HS-27A (cell line): ENCODE results near the gene TULP4.
A peak's percentile ranks its signal among the peaks of the same experiment; 100 is the strongest.
"Not testable (repeated sequence)": the region's sequence is repeated elsewhere in the genome, so short reads cannot be mapped to it uniquely, and the experiment has no call there.

ENCODE experiments used
- DNase-seq: peaks from one replicate; pipeline ENCODE4 v3.0.0-alpha.2; 2012; ENCODE audit warnings: low read depth, missing footprints

Gene TULP4

DNA sequence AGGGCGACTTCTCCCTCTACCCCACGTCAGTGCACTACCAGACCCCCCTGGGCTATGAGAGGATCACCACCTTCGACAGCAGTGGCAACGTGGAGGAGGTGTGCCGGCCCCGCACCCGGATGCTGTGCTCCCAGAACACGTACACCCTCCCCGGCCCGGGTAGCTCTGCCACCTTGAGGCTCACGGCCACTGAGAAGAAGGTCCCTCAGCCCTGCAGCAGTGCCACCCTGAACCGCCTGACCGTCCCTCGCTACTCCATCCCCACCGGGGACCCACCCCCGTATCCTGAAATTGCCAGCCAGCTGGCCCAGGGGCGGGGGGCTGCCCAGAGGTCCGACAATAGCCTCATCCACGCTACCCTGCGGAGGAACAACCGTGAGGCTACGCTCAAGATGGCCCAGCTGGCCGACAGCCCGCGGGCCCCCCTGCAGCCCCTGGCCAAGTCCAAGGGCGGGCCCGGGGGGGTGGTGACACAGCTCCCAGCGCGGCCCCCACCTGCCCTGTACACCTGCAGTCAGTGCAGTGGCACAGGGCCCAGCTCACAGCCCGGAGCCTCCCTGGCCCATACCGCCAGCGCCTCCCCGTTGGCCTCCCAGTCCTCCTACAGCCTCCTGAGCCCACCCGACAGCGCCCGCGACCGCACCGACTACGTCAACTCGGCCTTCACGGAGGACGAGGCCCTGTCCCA is 190.1 kb downstream of the TULP4 start:
- no peak for DNase-seq

DNA sequence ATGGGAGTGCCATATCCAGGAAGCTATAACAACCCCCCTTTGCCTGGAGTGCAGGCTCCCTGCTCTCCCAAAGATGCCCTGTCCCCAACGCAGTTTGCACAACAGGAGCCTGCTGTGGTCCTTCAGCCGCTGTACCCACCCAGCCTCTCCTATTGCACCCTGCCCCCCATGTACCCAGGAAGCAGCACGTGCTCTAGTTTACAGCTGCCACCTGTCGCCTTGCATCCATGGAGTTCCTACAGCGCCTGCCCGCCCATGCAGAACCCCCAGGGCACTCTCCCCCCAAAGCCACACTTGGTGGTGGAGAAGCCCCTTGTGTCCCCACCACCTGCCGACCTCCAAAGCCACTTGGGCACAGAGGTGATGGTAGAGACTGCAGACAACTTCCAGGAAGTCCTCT is 191.0 kb downstream of the TULP4 start:
- DNase-seq, result no peak

DNA sequence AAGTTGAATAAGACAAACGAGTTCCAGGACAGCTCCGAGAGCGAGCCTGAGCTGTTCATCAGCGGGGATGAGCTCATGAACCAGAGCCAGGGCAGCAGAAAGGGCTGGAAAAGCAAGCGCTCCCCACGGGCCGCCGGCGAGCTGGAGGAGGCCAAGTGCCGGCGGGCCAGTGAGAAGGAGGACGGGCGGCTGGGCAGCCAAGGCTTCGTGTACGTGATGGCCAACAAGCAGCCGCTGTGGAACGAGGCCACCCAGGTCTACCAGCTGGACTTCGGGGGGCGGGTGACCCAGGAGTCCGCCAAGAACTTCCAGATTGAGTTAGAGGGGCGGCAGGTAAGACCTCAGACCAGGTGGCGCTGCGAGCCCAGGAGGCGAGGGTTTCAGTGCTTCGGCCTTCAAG is 191.6 kb downstream of the TULP4 start:
- DNase-seq, result no peak

DNA sequence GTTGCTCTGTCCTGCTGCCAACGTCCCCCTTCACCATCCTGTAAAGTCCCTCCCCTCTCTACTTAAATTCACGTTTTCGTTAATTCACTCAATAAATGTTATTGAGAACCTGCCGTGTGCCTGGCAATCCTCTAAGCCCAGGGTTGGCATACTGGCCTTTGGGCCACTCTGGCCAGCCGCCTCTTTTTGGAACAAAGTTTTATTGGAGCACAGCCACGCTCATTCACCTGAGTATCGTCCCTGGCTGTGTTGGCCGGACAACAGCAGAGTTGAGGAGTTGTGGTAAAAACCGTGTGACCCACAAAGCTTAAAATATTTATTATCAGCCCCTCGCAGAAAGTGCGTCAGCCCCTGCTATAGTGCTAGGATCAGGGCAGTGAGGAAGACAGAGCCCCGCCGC is 192.9 kb downstream of the TULP4 start:
- DNase-seq, result no peak

DNA sequence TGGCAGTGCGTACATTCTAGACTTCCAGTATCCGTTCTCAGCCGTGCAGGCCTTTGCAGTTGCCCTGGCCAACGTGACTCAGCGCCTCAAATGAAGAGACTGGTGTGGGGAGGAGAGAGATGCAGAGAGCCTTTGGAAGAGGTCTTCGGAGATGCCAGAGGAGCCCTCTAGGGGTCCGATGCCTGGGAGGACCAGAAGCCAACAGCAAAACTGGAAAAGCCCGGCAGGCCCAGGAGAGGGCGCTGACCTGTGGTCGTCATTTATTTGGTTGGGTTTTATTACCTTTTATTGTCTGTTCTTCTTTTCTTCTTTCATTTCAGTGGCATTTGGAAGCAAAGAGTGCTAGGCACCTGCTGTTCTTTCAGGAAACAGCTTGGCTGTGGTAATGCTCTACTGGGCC is 194.3 kb downstream of the TULP4 start:
- no peak for DNase-seq

DNA sequence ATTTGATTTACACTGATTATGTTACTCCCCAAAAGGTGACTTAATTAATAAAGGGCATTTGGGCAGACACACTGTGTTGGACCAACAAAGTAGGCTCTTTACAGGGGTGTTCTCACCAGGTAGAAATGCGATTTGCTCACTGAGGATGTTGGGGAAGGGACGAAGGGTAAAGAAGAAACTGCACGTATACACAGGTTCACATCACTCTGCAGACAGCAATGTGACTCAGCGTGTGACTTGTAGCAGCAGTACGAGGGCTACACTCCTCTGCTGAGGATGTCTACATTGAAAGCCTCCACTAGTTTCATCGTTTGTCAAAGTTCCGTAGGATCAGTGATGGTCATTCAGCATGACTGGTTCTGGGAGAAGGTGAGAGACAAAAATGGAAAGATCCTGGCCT is 194.9 kb downstream of the TULP4 start:
- no peak for DNase-seq

DNA sequence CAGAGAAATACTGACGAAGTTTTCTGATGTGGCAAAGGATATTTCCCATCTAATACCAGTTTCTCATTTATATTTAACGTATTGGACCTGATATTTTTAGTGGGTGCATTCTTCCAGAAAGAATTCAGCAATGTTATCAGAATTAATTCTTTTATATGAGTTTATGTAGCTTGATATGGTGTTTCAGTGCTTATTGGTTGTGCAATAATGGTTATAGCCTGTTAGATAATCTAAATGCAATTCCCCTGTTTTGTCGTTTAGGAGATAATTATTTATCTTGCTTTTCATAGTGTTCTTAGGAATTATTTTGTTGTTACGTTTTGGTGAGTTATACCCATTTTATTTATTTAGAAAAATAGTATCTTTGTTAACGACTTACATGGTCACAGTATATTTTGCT is 196.2 kb downstream of the TULP4 start:
- DNase-seq, result no peak

DNA sequence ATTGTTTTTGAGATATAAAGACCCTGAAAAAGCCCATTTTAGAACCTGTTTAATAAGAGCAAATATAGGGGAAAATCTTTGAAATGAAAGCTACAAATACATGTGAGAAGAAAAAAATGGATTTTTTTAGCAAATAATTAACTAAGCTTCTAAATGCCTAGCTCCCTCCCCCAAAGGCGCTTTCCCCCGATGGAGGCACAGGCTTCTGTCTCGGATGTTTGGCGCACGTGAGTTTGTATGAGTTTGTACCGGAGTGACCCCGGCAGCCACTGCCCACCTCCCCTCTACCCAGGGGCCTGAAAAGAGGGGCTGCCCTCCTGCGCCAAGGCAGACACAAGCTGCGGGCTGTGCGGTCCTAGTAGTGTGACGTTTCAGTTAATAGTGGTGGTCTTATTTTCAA is 197.2 kb downstream of the TULP4 start:
- DNase-seq, result no peak

DNA sequence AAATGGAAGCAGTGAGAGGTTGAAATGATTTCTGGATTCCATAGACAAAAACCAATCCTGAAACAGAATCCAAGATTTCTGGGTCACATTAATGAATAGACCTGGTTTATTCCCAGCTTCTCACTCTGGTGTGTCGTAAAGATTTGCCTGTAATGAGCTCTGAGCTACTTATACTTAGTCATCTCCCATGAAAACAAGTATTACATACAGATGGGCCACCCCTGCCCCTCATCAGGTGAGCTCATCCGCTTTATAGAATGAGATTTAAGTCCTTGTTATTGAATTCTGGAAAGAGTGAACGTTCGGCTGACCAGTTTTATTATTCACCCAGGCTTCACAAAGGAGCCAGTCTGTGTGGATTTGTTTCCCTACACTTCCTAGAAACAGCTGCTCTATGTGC is 200.5 kb downstream of the TULP4 start:
- DNase-seq, result no peak

DNA sequence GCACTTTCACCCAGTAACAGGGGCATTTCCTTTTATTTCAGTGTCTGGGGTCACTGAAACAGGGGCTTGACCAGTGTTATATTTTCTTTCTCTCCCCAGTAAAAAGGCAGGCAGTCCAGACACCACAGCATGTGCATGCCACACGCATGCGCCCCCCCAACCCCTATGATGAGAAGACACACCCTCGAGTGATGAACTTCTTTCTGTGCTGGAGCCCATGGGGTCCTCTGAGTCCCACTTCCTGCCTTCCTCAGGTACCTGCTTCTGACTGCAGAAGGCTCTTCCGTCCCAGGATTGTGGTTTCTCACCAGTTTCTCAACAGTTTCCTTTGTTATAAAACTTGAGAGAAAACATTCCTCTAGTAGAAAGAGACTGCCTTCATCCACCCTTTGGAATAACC is 201.9 kb downstream of the TULP4 start:
- no peak for DNase-seq

DNA sequence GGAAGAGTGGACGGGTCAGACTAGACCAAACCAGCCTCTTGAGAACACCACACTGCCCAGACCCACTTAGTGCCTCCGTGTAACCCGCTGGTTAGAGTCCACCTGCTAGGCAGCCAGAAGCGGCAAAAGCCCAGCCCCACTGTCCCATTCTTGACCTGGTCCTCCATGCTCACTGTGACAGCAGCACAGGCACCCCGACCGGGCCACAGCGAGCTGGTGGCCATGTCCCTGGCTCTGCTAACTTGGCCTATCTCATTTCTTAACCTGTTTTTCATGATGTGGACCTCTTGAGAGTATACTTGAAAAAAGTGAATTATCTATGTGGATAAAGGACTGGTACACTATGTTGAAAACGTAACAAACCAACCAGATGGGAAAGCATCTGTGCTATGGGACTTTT is 202.7 kb downstream of the TULP4 start:
- no peak for DNase-seq

DNA sequence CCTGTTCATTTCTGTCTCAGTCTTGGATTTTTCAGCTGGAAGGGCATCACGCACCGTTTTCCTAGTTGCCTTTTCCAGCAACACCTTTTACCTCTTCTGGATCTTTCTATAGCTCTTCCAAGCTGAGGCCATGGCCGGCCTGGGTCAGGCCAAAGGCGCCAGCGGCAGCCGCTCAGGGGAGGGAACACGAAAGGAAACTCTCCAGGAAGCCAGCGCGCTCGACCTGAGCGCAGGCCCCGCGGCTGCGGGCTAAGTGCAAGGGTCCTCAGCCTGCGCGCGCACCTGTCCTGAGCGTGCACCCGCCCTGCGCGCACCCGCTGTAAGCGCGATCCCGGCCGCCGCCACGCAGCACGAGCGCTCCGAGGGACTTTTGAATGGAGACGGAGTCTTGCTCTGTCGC is 203.8 kb downstream of the TULP4 start:
- DNase-seq, result no peak

DNA sequence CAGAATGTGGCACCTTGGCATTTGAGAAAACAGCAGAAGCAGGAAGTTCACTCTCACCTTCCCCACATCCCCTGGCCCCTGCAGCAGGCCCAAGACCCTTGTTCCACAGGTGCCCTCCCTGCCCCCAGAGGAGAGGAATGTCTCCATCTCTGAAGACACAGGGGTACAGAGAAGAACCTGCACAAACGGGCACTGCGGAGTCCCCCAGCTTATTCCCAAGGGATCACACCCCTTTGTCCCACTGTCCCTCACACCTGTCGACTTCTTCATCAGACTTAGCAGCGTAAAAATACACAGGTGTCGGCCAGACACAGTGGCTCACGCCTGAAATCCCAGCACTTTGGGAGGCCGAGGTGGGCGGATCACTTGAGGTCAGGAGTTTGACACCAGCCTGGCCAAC is 204.8 kb downstream of the TULP4 start:
- no peak for DNase-seq

DNA sequence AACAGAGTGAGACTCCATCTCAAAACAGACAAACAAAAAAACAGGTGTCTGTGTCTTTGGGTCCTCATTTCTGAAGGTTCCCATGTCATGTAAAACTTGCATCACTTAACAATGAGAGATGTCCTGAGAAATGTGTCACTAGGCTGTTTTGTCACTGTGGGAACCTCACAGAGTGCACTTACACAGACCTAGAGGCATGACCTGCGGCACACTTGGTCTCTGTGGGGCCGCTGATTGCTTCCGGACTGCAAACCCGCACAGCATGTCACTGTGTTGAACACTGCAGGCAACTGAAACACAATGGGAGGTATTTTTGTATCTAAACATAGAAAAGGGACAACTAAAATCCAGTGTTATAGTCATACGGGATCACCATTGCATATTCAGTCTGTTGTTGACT is 205.3 kb downstream of the TULP4 start:
- DNase-seq, result no peak

DNA sequence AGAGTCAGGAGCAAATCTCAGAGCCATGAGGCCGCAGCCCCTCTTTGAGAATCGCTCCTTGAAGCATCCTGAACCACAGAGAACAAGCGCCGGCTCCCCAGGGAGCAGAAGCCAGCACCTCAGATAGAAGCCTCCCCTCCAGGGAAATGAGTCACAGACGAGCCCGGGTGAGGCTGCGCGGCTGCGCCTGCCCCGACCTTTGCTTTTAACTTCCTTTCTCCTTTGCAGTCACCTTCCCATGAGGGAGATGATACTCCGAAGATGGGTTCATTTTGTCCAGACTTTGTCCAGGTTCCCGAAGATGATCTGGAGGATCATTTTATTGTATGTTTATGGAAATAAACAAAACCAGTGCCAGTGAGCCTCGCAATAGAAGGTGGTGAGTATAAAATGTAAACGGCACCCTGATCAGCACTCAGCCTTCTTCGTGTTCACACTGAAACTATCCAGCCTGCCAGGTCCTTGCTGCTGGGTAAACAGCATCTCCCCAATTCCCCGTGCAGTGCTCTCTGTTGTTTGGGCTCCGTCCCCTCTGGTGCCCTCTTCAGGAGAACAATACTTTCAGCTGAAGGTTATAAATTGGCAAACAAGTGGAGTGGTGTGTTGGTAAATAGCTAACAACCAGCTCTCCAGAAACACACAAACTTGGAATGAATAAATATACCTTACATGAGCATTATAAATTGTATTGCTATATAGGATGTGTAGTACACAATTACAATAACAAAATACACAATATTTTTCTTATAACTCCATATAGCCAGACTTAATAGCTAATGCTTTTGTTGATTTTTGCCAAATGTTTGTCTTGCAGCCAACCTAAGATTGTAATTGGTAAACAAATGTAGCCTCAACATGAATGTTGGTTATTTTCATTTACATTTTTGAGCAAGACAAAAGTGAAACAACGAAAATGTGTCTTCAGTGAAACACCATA is 206.2 kb downstream of the TULP4 start:
- DNase-seq, result peak; percentile 56

DNA sequence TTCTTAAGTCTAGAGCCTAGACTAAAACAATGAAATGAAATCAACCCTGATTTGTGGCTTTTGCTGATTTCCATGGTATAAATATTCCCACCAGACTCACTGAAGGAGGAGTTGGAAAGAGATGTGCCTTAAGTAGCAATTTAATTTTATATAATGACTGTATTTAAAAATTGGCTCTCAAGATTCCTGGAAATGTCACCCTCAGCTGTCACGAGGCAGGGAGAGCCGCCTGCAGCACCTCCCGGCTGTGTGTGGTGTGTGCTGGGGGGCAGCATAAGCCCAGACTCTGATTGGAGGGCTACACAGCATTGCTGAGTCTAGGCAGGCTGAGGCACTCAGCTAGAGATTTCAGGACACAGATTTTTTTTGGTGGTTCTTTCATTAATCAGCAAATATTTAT is 207.0 kb downstream of the TULP4 start:
- DNase-seq, result no peak

DNA sequence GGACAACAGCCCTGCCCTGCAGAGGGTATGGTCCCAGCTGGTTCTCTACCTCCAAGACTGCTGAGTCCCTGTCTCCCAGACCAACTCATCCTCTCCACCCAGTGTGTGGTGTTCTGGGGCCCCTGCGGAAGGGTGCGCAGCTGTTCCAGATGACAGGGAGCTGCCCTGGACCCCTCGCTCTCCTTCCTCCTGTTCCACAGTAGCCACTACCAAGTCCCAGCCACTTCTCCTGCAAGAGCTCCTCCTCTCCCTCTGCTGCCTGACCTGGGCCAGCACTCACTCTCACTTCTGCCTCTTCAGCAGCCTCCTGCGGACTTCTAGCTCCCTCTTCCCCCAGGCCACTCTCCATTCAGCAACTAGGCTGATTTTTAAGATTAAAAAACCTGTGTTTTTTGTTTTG is 207.5 kb downstream of the TULP4 start:
- no peak for DNase-seq

DNA sequence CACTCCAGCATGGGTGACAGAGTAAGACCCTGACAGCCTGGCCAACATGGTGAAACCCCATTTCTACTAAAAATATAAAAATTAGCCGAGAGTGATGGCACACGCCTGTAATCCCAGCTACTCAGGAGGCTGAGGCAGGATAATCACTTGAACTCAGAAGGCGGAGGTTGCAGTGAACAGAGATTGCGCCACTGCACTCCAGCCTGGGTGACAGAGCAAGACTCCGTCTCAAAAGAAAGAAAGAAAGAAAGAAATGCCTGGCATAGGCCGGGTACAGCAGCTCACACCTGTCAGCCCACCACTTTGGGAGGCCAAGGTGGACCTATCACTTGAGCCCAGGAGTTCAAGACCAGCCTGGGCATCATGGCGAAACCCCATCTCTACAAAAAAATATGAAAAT is 208.7 kb downstream of the TULP4 start:
- not testable (repeated sequence) for DNase-seq

DNA sequence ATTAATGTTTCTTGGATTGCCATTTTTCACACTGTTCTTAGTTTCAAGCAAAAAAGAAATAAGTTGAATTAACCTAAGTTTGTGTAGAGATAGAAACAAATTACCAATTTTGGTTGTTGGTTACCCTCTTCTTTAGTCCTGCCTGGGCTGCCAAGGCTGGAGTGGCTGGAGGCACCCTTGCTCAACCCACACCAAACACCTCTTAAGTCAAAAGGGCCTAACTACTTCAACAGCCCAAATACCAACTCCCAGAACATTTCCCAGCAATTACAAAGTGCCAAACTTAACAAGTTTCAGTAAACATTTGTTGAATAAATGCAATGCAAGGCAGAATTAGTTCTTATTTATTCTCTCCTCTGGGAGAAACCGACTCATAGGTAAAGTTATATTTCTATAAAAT is 209.5 kb downstream of the TULP4 start:
- DNase-seq, result no peak

DNA sequence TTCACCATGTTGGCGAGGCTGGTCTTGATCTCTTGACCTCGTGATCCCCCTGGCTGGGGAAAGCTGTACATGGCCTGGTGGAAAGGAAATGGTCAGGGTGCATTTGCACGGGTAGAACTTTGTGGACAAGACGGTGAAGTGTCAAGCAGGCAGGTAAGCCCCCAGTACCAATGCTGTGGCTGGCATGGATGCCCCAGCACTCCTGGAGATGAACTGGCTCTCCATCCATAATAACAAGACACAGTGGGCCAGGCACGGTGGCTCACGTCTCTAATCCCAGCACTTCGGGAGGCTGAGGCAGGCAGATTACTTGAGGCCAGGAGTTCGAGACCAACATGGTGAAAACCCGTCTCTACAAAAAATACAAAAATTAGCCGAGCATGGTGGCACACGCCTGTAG is 210.4 kb downstream of the TULP4 start:
- no peak for DNase-seq

DNA sequence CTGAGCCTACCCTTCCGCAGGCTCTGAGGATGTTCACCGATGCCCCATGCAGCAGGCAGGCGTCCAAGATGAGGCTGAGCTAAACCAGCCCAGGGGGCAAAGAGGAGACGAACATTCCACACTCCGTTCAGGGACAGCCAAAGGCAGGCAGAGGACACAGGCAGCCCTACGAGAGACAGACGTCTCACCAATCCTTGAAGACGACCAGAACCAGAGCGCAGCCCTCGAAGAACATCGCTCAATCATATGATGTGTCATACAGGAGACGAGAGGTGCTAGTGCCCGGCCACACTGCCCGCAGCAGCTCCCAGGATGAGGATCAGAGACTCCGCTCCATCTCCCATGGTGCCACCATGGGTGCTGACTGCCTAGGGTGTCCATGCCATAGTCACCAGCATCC is 212.0 kb downstream of the TULP4 start:
- no peak for DNase-seq

DNA sequence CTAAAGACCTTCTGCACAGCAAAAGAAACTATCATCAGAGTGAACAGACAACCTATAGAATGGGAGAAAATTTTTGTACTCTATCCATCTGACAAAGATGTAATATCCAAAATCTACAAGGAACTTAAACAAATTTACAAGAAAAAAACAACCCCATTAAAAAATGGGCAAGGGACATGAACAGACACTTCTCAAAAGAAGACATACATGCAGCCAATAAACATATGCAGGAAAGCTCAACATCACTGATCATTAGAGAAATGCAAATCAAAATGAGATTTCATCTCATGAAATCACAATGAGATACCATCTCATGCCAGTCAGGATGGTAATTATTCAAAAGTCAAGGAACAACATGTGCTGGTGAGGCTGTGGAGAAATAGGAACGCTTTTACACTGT is 215.6 kb downstream of the TULP4 start:
- DNase-seq, result not testable (repeated sequence)

DNA sequence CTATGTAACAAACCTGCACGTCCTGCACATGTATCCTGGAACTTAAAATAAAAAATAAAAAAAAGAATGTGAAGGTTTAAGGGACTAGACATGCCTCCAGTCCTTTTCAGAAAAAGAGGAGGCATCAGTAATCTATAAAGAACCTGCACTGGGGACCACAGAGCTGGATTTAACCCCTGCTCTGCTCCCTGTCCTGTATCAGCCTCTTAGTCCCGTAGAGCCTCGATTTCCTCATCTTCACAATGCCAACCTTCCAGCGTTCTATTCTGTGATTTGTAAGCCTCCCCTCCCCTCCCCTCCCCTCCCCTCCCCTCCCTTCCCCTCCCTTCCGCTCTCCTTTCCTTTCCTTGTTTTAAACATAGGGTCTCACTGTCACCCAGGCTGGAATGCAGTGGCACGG is 216.6 kb downstream of the TULP4 start:
- DNase-seq, result no peak

DNA sequence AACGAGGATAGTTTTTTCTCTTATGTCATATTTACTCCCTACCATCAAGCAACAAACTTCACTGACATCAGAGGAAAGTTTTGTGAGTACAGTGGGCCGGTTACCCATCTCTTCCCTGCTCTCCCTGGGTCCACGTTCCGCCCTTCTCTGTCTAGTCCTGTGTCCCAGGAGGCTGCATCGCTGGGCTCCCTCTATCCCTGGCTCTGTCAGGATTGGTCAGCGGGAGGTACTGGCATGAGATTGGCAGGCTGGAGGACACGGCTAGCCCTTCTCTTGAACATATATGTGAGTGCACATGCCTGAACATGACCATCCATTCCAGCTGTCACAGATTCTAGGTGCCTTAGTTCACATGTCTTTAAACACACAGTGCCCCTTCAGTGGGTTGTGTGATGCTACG is 217.4 kb downstream of the TULP4 start:
- no peak for DNase-seq
